Central memory CD4-positive, alpha-beta T cell (primary cell): ENCODE measurements around the gene CFAP100.

Source experiments
- DNase-seq: peaks from one replicate; pipeline ENCODE4 v3.0.0; 2022

CFAP100 gene

DNA sequence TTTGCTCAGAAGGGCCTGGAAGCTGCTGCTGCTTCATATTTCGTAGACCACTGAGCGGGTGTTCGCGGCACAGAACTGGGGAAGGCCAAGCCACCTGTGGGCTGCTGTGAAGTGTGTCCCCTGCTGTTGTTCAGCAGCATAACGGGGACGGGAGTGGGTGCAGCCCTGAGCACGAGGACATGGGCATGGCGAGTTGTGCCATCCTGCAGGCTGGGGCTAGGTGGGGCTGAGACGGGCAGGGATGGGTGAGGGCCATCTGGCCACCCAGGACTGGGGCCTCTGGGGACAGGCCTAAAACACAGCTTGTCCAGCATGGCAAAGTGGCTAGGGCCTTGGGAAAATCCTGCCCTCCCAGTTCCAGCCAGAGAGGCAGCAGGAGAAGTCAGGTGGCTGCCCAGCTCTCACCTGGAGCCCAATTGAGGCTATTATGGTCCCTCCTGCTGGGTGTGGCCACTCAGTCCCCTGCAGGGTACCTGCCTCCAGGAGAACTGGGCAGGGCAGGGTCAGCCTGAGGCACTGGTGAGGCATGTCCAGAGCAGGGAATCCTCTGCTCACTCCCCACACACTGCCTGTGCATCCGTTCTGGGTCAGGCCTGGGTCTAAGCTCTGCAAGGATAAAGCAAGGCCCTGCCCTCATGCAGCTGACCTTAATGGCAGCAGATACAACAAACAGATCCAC is 29.5 kb downstream of the CFAP100 start:
- no peak for DNase-seq

DNA sequence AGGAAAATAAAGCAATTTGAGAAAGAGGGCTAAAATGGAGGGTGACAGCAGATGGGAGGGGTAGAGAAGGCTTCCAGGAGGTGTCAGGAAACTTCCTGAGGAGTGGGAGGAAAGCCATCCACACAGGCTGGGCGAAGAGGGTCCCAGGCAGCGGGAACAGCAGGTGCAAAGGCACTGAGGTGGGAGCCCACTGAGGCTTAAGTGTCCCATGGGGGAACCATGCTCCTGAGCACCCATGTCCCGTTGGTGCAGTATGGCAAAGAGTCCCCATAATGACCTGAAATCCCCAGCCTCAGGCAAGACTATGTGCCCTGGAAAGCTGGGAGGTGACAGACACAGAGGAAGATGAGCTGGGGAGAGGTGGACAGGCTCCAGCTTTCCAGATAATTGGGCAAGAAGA is 30.0 kb downstream of the CFAP100 start:
- no peak for DNase-seq

DNA sequence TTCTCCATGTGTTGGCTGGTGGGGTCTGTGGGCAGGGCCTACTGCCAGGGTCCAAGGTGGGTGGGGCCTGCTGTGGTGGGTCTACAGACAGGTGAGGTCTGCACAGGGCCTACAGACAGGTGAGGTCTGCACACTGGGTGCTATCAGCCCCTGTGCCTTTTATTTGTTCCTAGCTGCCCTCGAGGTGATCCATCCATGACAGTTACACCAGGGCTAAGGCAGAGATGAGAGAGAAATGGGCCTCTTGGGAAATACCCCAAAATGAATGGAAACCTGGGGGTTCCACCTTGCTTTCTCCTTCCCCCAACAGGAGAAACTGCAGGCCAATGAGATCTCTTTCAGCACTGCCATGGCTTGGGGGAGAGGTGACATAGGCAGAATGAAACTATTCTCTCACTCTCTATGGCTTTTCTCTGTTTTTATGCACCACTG is 36.4 kb downstream of the CFAP100 start:
- DNase-seq = no peak

DNA sequence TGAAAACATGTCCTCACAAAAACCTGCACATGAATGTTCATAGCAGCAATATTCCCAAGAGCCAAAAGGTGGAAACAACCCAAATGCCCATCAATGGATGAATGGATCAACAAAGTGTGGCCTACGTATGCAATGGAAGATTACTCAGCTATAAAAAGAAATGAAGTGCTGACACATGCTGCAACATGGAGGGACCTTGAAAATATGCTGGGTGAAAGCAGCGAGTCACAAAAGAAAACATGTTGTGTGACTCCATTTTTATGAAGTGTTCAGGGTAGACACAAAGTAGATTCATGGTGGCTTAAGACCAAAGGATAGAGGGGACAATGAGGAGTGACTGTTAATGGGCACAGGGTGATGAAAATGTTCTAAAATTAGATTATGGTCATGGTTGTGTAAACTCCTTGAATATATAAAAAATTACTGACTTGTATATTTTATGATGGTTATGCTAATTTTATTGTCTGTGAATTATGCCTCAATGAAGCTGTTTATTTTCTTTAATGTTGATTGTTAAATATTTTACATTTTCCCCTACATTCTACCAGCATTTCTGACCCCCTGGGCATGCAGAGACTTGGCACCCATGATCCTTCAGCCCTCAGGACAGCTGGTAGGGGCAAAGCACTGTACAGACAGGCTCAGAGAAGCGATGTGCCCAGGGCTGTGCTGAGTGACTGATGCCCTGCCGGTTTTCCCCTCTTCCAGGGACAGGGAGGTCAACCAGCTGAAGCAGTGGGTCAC is 37.8 kb downstream of the CFAP100 start:
- no peak for DNase-seq

DNA sequence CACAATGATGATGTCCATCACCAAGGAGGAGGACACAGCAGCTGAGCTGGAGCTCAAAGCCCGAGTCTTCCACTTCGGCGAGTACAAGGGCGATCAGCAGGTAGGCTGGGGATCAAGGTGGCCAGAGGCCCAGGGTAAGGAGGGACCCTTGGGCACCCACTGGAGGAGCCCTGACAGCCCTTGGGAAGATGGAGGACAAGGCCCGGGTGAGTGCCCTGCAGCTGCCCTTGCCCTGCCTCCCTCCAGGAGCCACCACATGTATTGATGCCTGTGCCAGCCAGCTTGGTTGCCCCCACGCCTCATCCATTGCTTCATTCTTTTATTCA is 38.4 kb downstream of the CFAP100 start:
- no peak for DNase-seq

DNA sequence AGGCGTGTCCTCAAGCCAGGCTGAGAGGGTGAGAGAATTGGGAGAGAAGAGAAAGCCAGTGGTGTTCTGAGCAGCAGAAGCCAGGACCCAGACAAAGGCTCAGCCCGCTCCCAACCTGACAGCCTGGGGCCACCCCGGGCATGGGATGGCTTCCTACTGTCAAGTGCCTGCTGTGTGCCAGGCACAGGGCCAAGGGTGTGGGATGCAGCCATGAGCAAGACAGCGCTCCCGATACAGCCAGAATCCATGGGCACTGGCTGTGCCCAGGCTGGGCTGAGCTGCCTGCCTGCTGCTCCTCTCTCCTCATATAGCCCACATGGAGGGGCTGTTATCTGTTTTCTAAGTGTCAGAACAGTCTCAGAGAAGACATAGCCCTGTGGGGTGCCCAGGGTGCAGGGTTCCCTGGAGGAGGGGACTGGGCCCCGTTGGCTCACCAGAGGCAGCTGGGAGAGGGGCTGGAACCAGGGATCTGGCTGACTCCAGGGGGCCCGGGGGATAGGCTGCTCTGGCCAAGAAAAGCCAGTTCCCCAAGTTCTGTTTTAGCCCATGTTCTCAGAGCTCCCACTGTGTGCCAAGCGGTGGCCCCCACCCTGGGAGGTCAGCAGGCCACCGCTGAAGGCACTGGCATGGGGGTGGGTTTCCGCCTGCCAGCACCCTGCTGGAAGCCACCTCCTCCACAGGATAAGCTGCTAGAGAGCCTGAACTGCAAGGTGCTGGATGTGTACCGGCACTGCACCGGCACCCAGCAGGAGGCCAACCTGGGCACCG is 39.0 kb downstream of the CFAP100 start:
- DNase-seq = no peak

DNA sequence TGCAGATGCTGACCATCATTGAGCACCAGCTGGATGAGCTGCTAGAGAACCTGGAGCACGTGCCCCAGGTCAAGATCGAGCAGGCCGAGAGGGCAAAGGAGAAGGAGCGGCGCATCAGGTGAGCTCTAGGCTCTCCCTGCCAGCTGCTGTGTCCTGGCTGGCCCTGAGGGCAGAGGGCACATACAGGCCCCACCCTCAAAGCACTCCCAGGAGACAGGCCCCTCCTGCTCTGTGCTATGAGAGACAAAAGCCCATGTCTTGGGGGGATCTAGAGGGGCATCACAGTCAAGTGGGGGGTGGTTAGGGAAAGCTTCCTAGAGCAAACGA is 39.5 kb downstream of the CFAP100 start:
- DNase-seq = no peak

DNA sequence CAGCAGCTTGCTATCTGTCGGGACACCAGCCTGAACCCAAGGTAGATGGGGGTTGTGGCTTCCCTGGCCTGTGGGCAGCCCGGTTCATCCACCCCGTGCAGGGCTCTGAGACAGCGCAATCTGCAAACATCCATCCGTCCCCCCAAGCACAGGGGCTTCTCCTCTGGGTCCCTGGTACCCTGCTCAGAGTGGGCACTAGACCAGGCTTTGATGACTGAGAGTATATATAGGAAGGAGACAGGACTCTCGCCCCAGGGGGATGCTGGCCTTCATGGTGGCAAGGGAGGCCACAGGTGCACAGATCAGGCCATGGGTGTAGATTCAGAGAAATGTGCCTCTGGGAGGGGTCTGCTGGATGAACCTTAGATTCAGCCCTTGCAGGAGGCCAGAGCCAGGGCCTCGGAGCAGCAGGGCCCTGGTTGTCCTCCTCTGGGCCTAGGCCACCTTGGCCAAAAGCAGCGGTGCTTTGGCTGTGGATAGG is 40.3 kb downstream of the CFAP100 start:
- DNase-seq = no peak

DNA sequence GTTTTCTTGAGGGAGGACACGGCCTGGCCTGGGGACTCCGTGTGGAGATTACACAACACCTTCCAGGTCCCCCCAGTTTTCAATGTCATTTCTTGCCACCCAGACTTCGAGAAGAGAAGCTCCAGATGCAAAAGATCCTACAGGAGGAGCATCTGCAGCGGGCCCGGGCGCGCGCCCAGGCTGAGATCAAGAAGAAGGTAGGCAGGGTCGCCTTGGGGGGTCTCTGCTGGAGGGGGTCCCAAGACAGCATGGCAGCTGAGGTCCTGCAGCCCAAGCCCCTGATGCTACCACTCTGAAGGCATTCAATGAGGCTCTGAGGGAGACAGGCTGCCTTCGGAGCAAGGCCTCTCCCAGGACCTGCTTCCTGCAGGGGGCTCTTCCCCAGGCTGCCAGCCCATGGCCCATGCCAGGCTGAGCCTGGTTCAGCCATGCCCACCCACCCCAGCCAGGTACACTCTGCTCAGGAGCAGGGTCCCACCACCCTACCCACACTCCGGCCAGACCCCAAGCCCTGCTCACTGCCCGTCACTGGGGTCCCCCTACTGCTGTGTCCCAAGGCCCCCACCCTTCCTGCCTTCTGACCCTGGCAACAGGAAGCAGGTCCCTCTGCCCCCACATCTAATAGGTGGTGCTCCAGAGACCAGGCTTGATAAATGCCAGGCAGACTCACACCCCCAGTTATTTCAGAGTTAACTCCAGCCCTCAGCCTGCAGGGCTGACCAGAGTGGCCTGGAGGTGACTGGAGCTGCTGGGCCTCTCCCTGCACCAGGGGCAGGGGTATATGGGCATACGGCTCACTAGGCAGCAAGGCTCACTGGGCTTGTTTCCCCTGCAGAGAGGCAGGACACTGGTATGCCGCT is 41.0 kb downstream of the CFAP100 start:
- no peak for DNase-seq

DNA sequence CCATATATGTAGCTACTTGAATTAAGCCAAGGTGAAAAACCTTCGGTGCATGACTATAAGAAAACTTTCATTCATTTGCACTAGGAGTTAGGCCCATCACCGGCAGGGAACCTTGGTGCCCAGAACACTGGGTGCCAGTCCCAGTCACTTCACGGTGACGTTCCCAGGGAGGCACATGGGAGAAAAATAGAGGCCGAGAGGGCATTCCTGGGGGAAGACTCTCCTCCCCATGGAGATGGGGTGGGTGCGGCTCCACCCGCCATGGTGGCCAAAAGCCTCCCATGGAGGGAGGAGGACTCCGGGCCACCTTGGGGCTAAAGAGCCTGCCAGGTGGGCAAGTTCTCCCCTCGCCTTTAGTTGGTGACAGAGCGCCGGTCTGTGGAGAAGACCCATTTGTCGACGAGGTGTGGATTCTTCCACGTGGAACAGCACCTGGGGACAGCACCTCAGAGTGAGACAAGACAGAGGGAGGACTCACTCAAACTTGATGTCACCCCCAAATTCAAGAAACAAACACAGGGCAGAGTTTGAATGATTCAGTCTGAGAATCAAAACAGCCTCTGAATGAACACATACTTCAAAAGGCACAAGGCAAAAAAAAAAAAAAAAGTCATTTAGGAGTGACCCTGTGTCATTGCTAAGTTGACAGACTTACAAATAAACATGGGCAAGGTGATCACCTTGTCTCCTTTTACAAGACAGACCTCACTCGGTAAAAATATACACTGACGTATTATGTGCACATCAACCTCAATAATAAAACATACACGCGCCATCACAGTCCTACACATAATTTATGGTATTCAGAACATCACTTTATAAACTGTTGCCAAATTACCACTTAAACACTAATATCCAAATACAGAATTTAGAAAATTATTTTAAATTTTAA is 42.4 kb downstream of the CFAP100 start:
- no peak for DNase-seq

DNA sequence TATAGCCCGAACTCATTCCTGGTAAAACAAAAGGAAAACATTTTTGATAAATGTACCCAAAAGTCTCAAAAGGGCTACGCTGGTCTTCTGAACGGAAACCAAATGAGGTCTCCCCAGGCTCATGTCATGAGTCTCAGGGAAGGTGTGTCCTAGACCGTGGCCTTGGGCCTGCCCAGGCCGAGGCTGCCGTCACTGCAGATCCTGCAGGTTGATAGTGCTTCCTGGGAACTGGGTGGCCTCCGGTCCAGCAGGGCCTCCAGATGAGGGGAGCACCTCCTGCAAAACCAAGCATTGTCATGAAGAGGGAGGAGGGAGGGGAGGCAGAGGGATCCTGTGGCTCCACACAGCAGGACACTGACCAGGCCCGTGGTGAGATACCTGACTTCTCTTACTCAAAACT is 43.5 kb downstream of the CFAP100 start:
- no peak for DNase-seq

DNA sequence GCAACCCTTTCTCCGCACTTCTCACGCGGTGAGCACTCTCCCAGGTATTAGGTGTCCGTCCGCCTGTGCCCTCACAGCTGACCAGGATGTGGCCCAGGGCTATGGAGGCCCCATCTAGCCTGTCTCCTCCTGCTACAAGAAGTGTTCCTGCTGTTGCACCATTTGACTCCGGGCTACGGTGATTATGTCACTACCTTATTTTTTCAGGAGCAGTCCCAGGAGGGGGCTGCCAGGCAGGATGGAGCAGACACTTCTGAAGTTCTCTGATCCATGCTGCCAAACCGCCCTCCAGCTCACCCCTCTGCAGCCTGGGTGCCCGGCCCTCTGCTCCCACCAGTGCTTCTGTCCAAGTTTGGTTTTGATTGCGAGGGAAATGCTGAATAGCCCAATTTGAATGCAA is 44.0 kb downstream of the CFAP100 start:
- DNase-seq = no peak

DNA sequence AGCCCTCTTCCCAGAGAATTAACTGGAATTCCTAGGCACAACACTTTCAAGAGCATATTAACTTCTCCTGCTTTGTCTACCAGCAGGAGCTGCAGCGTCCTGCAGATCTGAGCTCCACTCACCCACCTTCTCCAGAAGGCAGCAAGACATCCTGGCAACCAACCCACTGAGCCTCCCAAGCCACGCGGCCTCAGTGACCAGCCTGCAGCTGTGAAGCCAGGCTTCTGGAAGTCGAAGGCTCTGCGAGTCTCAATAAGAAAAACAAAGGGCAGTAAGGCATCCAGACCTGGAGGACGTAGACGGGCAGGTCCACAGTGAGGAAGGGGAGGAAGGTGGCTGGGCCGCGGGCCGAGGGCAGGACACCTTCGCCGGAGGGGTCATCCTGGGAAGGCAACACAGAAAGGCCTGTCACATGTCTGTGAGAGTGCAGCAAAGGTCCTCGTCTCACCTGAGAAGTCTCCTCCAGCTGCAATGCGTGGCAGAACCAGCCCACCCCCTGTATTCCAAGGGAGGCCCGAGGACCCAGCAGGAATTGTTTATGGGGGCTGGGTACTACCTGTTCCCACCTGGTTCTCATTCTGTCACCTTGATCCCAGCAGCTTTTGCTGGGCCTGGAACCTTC is 44.7 kb downstream of the CFAP100 start:
- no peak for DNase-seq

DNA sequence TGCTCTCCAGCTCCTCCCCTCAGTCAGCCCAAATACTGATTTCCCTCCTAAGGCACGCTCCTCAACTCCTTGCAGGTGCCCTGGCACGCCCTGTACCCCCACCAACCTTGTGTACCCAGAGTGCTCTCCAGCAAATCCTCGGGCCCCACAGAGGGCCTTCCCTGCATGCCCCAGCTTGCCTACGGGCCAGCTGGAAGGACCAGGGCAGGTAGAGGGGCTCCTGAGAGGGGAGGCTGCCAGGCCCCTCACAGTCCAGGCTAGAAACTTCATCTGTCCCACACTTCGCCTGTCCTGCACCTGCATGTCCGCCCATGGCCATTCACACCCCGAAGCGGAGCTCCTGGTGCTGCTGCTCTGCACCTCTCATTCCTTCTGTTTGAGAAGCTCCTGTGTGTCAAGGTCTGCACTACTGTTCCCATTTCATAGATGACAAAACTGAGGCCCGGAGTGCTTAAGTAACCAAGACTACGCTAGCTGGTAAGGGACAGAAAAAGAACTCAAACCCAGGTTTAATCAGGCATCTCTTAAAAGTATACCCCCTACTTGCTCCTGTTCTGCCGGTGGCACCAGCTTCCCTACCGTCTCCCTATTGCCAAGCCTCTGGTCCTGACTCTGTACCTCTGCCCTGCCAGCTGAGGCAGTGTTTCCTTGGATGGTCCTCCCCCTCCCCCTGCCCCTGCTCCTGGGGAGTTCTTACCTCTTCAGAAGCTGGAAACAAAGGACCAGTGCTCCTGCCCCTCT is 45.4 kb downstream of the CFAP100 start:
- no peak for DNase-seq

DNA sequence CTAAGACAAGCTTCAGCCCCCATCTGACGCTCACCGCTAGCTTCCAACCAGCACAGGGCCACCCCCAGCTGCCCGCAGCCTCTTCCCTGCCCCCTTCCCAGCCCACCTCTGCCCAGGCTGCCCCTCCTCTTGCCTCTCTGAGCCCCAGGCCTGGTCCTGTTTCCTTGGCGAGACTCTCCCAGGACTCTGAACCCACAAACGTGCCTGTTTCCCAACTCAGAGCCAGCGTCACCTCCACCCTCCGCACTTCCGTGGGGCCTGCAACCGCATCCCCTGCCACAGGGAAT is 45.9 kb downstream of the CFAP100 start:
- DNase-seq = no peak

DNA sequence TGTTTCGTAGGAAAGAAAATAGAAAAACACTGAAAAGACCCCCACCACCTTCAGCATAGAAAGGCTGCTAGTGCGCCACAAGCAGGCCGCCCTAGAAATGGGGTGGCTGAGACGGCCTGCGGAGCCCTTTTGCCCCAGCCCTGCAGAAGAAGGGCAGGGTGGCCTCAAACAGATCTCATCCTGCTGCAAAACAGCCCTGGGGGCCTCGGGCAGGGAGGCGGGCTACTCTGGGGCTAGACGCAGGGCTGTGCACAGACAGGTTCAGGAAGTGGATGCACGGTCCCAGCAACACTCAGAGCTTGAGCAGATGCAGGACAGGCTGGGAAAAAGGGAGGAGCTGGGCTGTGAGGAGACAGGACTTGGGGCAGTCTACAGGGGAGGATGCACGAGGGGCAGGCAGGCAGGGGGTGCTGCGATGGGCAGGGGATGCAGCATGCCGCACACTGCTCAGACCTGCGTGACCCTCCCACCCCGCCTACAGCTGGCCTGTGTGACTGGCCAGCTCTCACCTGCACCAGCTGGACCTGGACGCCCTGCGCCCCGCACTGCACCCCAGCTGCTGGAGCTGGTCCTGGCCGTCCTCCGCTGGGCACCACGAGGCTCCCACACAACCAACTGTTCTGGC is 46.7 kb downstream of the CFAP100 start:
- DNase-seq = no peak

DNA sequence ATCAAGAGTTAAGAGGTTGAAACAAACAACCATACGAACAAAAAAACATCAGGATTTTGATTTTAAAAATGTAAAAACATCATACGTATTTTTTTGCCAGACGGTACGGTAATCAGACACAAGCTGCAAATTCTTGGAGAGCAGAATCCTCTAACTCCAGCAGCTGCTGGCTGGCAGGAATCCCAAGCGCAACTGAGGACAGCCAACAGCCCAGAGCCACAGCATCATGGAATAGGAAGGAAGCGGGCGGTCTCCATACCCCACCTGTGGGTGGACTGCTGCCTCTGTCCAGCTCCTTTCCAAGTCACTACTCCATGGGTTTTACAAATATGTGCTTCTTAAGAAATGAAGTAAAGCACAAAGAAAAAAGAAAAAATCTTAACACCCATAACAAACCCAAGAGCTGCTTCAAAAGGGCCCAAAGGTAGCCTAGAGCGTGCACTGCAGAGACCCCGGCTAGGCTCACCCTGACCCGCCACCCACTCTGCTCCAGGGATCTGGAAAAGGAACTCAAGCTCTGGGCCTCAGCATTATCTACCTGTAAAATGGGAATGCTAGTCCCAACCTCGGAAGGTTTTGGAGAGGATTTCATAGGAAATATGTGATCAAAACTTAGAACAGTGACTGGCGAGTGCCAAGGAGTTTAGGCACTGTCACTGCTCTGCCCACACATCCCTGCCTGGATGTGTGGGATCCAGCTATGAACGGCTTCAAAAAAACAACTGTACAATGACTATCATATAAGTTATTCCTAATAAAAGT is 47.6 kb downstream of the CFAP100 start:
- DNase-seq = no peak

DNA sequence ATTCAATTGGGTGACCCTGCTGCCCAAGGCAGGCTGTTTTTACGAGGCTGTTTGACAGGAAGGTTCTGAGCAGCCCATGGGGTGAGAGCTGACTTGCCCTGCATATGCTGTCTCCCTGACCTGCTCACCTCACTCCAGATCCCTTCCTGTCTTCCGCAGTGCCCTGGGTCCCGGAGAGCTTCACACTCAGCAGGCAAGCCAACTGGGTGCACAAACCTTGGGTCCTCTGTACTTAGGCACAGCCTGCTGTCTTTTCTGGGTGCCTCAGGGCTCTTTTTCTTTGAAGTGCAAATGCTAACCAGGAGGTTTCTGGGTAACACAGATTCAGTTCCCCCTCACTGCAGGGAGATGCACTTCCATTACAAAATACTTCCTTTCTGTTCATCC is 48.1 kb downstream of the CFAP100 start:
- no peak for DNase-seq

DNA sequence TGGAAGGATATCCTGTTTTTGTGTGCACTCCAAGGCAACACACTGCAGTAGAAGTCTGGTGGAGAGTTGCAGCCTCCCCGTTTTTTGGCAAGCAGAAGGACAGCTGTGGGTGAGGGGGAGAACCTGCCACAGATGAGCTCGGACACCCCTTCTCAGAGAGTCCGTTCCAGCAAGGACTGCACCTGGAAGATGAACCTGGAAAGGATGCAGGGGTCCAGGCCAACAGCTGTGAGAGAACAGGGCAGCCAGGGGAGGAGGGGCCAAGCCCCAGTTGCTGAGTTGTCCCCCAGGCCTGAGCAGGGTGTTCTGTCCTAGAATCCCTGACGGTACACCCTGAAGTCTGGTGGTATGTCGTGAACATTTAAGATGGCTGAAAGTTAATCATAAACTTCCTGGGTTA is 50.8 kb downstream of the CFAP100 start:
- no peak for DNase-seq

DNA sequence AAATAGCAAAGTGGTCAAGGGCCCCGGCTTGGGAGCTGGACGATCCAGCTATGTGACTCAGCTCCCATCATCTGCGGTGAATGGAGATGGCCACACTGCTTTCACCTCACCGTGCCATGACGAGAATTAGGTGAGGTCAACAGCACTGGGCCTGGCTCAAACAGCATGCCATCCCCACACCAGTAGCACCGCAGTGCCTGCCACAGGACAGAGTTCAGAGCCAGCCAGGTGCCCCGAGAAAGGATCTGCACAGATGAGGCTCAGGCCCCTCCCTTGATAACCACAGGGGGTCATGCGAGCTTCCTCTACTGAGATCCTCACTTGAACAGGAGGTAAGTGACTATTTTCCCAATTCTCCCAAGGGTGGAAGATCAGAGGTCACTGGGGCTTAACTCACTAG is 51.6 kb downstream of the CFAP100 start:
- no peak for DNase-seq
